HEK293T (cell line): Measurements from ENCODE around the gene CTCFL.

Source experiments
- ARNT ChIP-seq: fragments of 450-650 bp; IDR thresholded peaks from 2 replicates; pipeline ENCODE4 v1.6.1; 2017; ENCODE audit warnings: mild to moderate bottlenecking
- BHLHE40 ChIP-seq: fragments of 450-650 bp; IDR thresholded peaks from 2 replicates; pipeline ENCODE4 v1.6.1; 2016; ENCODE audit warnings: mild to moderate bottlenecking, moderate library complexity, borderline replicate concordance
- CTBP1 ChIP-seq: fragments of 450-650 bp; IDR thresholded peaks from 2 replicates; pipeline ENCODE4 v1.6.1; 2016; ENCODE audit warnings: borderline replicate concordance
- ELF4 ChIP-seq: fragments of 450-650 bp; IDR thresholded peaks from 2 replicates; pipeline ENCODE4 v1.6.1; 2017; ENCODE audit warnings: antibody characterized with exemption
- FOXK2 ChIP-seq: fragments of 450-650 bp; IDR thresholded peaks from 2 replicates; pipeline ENCODE4 v1.6.1; 2016; ENCODE audit warnings: mild to moderate bottlenecking
- FOXM1 ChIP-seq: fragments of 450-650 bp; IDR thresholded peaks from 2 replicates; pipeline ENCODE4 v1.6.1; 2017; ENCODE audit warnings: mild to moderate bottlenecking, borderline replicate concordance
- NFRKB ChIP-seq: fragments of 450-650 bp; IDR thresholded peaks from 2 replicates; pipeline ENCODE4 v1.6.1; 2016; ENCODE audit warnings: mild to moderate bottlenecking, moderate library complexity
- SP1 ChIP-seq: fragments of 450-650 bp; IDR thresholded peaks from 2 replicates; pipeline ENCODE4 v1.6.1; 2017
- ZNF384 ChIP-seq: fragments of 450-650 bp; IDR thresholded peaks from 2 replicates; pipeline ENCODE4 v1.6.1; 2016

- TF ChIP-seq BHLHE40 (no peak), FOXM1 (no peak), CTBP1 (no peak), NFRKB (no peak), SP1 (no peak), ELF4 (no peak), FOXK2 (no peak), ARNT (no peak), ZNF384 (no peak)
These were observed 50.1 kb downstream of the CTCFL start for GRCh38 chr20:57474816-57475215.
